ENCODE data around the gene TRABD.

The TRABD gene

GRCh38 chr22:50175191-50175461 lies 10.6 kb upstream of the TRABD start:
- DNase-seq: no peak

DNA sequence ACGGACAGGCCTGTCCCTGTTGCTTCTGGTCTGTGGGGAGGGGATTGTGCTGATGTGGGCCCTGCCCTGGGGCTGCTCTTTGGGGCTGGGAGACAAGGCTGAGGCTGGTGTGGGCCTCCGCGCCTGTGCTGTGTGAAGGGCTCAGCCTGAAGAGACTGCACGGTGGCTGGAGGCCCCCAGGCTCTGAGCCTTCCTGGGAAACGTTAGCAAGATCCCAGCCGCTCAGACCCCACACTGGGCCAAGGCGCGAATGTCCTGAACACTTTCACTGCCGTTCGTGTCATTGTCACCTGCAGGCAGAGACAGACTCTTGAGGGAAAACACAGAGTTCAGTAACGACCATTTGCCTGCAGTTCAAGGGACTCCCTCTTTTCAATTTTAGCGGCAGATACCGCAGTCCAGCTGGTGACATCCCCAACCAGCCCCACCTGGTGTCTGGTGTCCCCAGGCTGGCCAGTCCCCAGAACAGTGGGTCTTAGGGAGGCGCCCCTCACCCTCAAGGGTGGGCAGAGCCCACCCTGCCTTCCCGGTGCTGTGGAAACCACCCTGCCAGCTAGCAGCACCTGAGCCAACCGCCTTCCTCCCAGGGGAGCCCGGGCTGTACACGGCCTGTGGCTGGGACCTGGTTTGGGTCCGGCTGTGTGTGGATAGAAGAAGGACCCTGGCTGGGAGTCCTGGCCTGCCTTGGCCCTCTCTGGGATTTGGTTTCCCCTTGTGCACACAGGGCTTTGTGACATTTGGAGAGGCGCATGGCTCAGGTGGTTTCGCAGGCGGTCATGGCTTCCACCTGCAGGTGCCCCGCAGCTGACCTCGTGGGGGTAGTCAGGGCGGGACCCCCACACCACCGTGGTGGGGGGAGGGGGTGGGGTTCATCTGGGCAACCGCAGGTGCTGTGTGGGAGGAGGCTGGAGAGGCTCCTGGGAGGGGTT lies 9.5 kb upstream of the TRABD start:
- no peak for DNase-seq

- DNase-seq: no peak
These were observed 8.7 kb upstream of the TRABD start for GRCh38 chr22:50176850-50177536.

DNA sequence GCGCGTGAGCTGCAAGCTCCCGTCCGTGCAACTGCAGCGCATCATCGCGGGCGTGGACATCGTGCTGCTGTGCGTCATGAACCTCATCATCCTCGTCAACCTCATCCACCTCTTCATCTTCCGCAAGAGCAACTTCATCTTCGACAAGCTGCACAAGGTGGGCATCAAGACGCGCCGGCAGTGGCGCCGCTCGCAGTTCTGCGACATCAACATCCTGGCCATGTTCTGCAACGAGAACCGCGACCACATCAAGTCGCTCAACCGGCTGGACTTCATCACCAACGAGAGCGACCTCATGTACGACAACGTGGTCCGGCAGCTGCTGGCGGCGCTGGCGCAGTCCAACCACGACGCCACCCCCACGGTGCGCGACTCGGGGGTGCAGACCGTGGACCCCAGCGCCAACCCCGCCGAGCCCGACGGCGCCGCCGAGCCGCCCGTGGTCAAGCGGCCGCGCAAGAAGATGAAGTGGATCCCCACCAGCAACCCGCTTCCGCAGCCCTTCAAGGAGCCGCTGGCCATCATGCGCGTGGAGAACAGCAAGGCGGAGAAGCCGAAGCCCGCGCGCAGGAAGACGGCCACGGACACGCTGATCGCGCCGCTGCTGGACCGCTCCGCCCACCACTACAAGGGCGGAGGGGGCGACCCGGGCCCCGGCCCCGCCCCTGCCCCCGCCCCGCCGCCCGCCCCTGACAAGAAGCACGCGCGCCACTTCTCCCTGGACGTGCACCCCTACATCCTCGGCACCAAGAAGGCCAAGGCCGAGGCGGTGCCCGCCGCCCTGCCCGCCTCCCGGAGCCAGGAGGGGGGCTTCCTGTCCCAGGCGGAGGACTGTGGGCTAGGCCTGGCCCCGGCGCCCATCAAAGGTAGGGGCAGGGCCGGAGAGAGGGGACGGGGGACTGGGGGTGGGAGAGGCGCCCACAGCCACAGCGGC lies 7.9 kb upstream of the TRABD start:
- no peak for DNase-seq

DNA sequence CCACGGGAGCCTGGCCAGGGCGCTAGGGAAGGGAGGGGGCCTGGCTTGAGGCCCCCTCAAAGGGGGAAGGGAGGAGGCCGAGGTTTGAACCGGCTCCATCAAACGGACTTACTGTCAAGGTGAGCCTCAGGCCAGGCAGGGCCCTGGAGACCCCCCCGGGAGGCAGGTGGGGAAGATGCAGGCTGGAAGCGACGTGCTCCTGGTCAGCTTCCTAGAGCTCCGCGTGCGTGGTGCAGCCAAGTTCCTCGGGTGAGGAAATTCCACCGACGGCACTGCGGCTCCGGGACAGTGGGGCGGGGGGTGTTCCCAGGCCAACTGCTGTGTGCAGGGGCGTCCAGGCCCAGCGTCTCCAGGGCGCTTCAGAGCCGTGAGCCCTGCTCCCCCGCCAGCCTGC lies 7.2 kb upstream of the TRABD start:
- DNase-seq: no peak

- DNase-seq: no peak
These were observed 6.5 kb upstream of the TRABD start for GRCh38 chr22:50178871-50179869.

DNA sequence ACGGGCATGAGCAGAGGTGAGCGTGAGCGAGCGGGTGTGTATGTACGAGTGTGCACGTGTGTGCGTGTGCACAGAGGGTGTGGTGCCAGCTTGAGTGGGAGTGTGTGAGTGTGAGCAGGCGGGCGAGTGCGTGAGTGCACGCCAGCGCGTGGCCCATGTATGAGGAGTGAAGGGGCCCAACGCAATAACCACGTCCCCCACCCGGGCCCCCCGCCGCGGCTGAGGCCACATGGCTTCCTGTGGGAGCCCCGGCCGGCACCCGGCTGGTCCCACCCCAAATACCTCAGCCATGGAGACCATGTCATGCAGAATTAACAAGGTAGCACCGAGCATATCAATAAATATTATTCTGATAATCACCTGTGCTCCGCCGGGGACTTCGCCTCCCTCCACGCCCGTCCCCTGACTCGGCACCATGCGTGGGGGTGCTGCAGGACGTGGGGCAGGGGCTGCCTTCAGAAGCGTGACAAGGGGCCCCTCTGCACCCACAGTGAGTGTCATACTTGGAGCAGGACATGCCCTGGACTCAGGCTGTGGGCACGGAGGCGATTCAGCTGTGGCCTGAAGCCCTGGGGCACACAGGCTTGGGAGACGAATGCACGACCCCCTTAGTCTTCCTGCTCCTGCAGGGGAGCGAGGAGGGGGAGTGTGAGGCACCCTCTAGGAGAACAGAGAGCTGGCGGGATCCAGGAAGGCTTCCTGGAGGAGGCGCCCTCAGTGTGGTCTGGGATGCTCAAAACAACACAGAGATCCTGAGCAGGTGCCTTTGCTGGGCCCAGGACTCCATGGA lies 5.6 kb upstream of the TRABD start:
- no peak for DNase-seq

GRCh38 chr22:50180727-50181521 lies 4.8 kb upstream of the TRABD start:
- no peak for DNase-seq

DNA sequence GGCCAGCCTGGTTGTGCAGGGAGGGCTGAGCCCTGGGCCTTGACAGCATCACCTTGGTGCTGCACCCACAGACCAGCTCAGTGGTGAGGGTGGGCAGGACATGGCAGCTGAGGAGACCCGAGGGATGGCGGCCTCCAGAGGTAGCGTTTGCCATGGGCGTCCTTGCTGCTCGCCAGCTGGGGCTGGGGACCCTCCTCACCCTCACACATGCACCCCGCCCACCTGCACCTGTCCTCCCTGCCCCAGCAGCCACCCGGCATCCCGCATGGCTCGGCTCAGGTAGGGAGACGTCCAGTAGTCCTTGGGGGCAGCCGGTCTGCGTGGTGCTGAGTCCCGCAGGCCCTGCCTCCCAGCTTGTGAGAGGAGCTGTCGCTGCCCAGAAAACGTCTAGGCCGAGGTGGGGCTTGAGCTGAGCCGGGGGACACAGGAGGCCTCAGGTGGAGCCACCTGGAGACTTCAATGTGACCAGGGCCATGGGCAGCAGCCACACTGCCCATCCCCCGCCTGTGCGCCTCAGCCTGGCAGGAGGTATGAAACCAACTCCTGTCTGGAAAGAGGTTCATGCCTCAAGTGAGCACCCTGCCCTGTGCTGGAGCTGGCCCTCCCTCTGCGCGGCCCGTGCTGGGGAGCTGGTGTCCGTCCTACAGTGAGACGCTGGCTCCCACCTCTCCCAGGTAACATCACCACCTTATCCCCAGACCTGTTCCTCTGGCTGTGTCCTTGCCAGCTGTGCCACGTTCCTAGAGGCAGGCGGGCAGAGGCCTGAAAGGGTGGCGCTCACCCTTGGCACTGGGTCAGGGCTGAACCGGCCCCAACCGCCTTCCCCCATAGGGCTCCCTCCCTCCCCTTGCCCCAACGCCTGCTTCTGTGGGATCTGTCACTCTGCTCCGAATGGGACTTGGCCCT lies 3.3 kb upstream of the TRABD start:
- no peak for DNase-seq

DNA sequence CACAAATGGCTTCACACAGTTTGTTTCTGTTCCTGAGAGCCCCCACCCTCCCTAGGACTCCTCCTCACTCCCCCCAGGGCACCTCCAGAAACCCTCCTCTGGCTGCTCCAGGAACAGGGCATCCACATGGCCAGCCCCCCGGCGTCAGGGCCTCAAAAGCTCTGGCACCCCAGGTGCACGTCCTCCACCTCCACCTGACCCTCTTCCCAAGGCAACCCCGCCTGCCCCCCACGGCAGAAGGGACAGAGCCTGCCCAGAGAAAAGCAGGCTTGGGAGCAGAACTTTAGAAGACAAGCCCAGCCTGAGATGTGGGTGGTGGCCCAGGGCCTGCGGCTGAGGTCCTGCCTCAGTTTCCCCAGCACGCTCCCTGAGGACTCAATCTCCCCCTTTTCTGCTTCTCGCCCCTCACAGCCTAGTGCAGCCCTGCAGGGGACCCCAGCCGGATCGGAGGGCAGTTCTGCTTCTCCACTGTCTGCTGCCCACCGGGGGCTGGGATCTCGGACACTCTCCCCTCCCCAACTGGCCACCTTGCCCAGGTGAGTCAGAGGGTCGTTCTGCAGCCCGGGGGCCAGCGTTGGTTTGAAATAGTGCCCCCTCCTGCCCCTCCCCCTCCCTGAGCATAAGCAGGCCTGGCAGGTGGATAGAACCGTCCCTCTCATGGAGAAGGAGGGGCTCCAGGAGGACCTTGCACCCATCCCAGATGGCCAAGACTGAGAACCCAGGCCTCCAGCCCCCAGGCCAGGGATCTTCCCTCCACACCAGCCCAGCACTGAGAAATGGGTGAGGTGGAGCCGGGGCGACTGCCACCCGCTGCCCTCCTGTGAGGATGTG lies 2.4 kb upstream of the TRABD start:
- DNase-seq: no peak

- peak; percentile 51 for DNase-seq
These were observed 1.5 kb upstream of the TRABD start for GRCh38 chr22:50184004-50184901.

DNA sequence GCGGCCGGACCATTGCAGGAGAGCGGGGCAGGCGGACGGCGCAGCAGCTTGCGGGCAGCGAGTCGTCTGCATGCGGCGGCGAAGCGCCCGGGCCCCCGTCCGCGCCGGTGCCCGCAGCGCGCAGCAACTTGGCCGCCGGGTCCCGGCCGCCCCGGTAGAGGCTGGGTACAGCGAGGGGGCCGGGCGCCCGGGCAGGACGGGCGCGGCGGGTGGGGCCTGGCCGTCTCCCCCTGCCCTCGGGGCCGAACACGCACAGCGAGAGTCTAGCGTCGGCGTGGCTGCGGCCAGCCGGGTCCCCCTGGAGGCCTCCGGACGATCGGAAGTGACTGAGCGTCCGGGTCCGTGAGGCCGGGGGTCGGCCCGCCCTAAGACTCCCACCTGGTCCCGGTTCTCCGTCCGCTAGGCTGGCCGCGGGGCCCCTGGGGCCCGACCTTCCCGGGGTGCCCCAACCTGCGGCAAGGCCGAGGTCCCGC lies 775 bp upstream of the TRABD start:
- no peak for DNase-seq

DNA sequence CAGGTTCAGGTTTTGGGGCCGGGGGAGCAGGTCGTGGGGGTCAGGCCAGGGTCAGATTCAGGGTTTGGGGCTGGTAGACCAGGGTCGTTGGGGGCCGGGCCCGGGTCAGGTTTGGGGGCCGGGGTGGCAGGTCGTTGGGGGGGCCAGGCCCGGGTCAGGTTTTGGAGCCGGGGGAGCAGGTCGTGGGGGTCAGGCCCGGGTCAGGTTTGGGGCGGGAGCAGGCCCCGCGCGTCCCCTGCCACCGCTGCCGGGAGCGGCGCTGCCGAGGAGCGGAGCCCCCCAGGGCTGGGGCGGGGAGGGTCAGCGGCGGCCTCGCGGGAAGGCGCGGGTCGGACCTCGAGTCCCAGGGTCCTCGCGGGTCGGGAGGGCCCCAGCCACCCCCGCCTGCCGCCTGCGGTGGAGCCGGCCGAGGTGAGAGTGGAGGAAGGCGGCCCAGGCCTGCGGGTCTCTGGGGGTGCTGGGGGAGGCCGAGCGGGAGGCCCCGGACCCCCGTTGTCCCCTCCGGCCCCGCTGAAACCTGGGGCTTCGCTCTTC lies 535 bp downstream of the TRABD start:
- no peak for DNase-seq

DNA sequence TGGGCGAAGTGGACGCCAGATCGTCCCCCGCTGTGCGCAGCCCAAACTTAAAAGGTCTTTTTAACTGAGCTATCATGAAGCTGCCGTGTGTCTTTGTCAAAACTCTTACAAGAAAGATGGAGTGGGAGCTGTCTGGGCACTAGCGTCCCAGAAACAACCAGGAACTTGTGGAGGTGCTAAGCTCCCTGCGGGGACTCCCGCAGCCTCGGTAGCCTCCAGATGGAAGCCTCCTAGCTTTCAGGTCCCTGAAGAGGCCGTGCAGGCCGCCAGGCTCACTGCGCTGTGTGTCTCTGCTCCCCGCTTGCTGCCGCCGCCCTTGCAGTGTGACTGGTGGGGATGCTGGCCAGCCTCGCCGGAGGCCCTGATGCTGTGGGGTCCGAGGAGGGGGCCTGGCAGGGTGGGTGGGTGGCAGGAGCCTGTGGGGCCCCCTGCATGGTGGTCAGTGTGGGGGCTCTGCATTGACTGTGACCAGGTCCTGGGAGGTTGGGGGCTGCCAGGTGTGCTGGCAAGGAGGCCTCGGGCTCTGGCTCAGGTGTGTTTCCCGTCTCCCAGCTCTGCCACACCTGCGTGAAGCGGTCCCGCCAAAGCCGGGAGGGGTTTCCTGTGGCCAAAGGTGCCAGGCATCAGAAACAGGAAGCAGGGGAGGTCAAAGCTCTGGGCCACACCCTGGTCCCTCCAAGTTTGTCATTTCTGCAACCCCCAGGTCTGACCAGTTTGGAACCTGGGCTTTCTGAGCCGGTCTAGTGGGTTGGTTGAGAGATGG lies 1.2 kb downstream of the TRABD start:
- no peak for DNase-seq

DNA sequence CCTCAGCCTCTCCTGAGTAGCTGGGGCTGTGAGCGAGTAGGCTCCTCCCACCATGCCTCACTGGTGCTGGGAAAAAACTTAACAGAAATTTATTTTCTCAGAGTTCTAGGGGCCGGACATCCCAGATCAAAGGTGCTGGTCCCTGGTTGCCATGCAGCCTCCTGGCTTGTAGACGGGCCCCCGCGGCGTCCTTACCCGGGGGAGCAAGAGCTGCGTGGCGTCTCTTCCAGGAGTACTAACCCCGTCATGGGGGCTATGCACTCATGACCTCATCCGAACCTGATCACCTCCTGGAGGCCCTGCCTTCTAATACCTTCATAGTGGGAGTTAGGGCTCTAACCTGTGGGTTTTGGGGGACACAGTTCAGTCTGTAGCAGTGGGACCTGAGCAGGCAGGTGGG lies 2.6 kb downstream of the TRABD start:
- no peak for DNase-seq

Data from fibroblast of skin of right biceps (primary cell).